PC-3 (cell line): Measurements from ENCODE around the gene RAB20. TPM values are rescaled to one million over a fixed set of nuclear protein-coding genes. Genes with fewer than 3 reads are reported as not detected.
"Not testable (repeated sequence)": the region's sequence is repeated elsewhere in the genome, so short reads cannot be mapped to it uniquely, and the experiment has no call there.

Experiments
- ATAC-seq: fragments of 200-7000 bp; cut with Tn5 transposase; 2 replicates; pipeline ENCODE4 v1.9.1; 2020; ENCODE audit warnings: mild to moderate bottlenecking, moderate library complexity
- BruUV-seq: library from RNA; stranded (reverse); fragments of 400-500 nt; replicated peaks from 2 replicates; lab custom pipeline; 2021; lab: Mats Ljungman, UMichigan
- CTCF ChIA-PET: fragments of 300-600 bp; sonication (Branson Sonifier 250); formaldehyde crosslinking; loops from one replicate; lab custom pipeline; 2022; ENCODE audit warnings: antibody characterized with exemption; lab: Charles Lee
- POLR2A ChIA-PET: fragments of 300-600 bp; sonication (Branson Sonifier 250); formaldehyde crosslinking; loops from one replicate; lab custom pipeline; 2022; ENCODE audit warnings: antibody characterized with exemption; ENCODE audit not compliant: unreplicated experiment; lab: Charles Lee
- DNase-seq: peaks from one replicate; pipeline ENCODE4 v3.0.0-alpha.2; 2015
- H2AFZ ChIP-seq: fragments of 300-600 bp; sonication (generic); 2 replicates; pipeline ENCODE4 v1.6.0; 2016; ENCODE audit warnings: antibody characterized with exemption, low read length
- H3F3A ChIP-seq: fragments of 300-600 bp; sonication (generic); one replicate; pipeline ENCODE4 v1.6.0; 2017; ENCODE audit warnings: antibody characterized with exemption, low read length, control low read depth, mild to moderate bottlenecking; ENCODE audit not compliant: unreplicated experiment
- H3K27ac ChIP-seq: fragments of 300-600 bp; sonication (generic); 2 replicates; pipeline ENCODE4 v1.5.1; 2016; ENCODE audit warnings: mild to moderate bottlenecking, low read length
- H3K27me3 ChIP-seq: fragments of 300-600 bp; sonication (generic); 2 replicates; pipeline ENCODE4 v1.6.1; 2016; ENCODE audit warnings: low read length, mixed read lengths
- H3K36me3 ChIP-seq: fragments of 300-600 bp; sonication (generic); 2 replicates; pipeline ENCODE4 v1.6.1; 2016; ENCODE audit warnings: low read depth, mixed run types, low read length, mixed read lengths
- H3K4me1 ChIP-seq: fragments of 300-600 bp; sonication (generic); 2 replicates; pipeline ENCODE4 v1.5.1; 2016; ENCODE audit warnings: low read length; ENCODE audit not compliant: insufficient read depth
- H3K4me2 ChIP-seq: fragments of 300-600 bp; sonication (generic); 2 replicates; pipeline ENCODE4 v1.6.0; 2016; ENCODE audit warnings: low read length
- H3K4me3 ChIP-seq: fragments of 300-600 bp; sonication (generic); 2 replicates; pipeline ENCODE4 v1.5.1; 2016; ENCODE audit warnings: mild to moderate bottlenecking, low read length, mixed read lengths
- H3K79me2 ChIP-seq: fragments of 300-600 bp; sonication (generic); 2 replicates; pipeline ENCODE4 v1.6.1; 2017; ENCODE audit warnings: low read length, mixed read lengths
- H3K9ac ChIP-seq: fragments of 300-600 bp; sonication (generic); 2 replicates; pipeline ENCODE4 v1.6.0; 2016; ENCODE audit warnings: mild to moderate bottlenecking, low read length
- H3K9me2 ChIP-seq: fragments of 300-600 bp; sonication (generic); replicated peaks from 2 replicates; pipeline ENCODE4 v1.6.1; 2016; ENCODE audit warnings: mixed run types, low read length, mixed read lengths
- H3K9me3 ChIP-seq: fragments of 300-600 bp; sonication (generic); 2 replicates; pipeline ENCODE4 v1.6.1; 2016; ENCODE audit warnings: low read length, mixed read lengths
- H4K20me1 ChIP-seq: fragments of 300-600 bp; sonication (generic); 2 replicates; pipeline ENCODE4 v1.6.1; 2016; ENCODE audit warnings: low read length, mixed read lengths
- CTCF ChIP-seq: fragments of 300-600 bp; sonication (generic); conservative IDR thresholded peaks from 2 replicates; pipeline ENCODE4 v1.5.1; 2017; ENCODE audit warnings: antibody characterized with exemption, low read depth, mild to moderate bottlenecking, low read length
- EZH2 ChIP-seq: fragments of 300-600 bp; sonication (generic); IDR thresholded peaks from one replicate; pipeline ENCODE4 v1.6.1; 2017; ENCODE audit warnings: antibody characterized with exemption, mild to moderate bottlenecking, low read length; ENCODE audit not compliant: unreplicated experiment
- EZH2phosphoT487 ChIP-seq: fragments of 300-600 bp; sonication (generic); IDR thresholded peaks from 2 replicates; pipeline ENCODE4 v1.6.1; 2018; ENCODE audit warnings: mild to moderate bottlenecking, antibody characterized with exemption, low read length, borderline replicate concordance
- intact Hi-C: fragments of 100-400 bp; cut with micrococcal nuclease; formaldehyde crosslinking; loops from 2 replicates; pipeline ENCODE4 v1.9.0; 2023
- total RNA-seq: library from RNA; depleted of rRNA; stranded (reverse); fragments of >200 nt; gene quantifications from 2 replicates; pipeline ENCODE4 v1.2.3, GENCODE V29; 2014

Gene RAB20
- total RNA-seq, 1 experiment from 2014 or later, result 22.9 TPM

GRCh38 chr13:110607675-110608224, 46.2 kb upstream of the RAB20 start:
- ATAC-seq, result no peak
- Histone ChIP-seq H3K9me2 (no peaks in the 10 kb centered on the region), H4K20me1 (no peaks in the 10 kb centered on the region), H3K4me2 (no peak overlapping the region), H2AFZ (no peak overlapping the region), H3K79me2 (no peaks in the 10 kb centered on the region), H3K27ac (no peak overlapping the region), H3F3A (no peaks in the 10 kb centered on the region), H3K4me3 (no peak overlapping the region), H3K9me3 (no peaks in the 10 kb centered on the region), H3K9ac (no peak overlapping the region), H3K36me3 (no peaks in the 10 kb centered on the region), H3K4me1 (peaks cover 18% of the 10 kb centered on the region), H3K27me3 (no peaks in the 10 kb centered on the region)
- TF ChIP-seq CTCF (no peak), EZH2 (no peak), EZH2phosphoT487 (no peak)
- ChIA-PET CTCF (no interaction called here), POLR2A (no interaction called here)
- no peak for DNase-seq
- BruUV-seq, result no TSS peak
- intact Hi-C loops, result no loop called here

- CTCF ChIA-PET, H3K36me3 ChIP-seq, H3K9me2 ChIP-seq, H4K20me1 ChIP-seq, H3F3A ChIP-seq, H3K79me2 ChIP-seq, H3K9me3 ChIP-seq, H3K27me3 ChIP-seq, ATAC-seq, DNase-seq, H2AFZ ChIP-seq, BruUV-seq, H3K27ac ChIP-seq, intact Hi-C loops, H3K9ac ChIP-seq, H3K4me2 ChIP-seq, POLR2A ChIA-PET, H3K4me3 ChIP-seq: not testable (repeated sequence)
- peaks cover 13% of the 10 kb centered on the region for H3K4me1 ChIP-seq
These were observed 44.8 kb upstream of the RAB20 start for GRCh38 chr13:110606281-110606680.

DNA sequence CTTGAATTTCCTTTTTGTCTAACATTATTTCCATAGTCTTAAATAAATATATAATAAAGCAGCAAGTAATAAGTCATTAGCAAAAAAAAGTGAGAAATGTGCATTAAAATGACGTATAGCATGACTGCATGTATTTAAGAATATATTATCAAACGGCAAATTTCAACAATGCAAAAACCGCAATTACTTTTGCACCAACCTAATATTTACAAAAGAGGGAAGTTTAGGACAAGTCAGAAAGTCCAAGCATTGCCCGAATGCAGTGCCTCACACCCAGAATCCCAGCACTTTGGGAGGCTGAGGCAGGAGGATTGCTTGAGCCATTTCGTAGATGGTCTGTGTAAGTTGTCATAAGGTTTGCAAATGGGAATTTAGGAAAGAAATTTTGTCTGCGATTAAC, 43.6 kb upstream of the RAB20 start:
- Histone ChIP-seq H3K9me2 (no peaks in the 10 kb centered on the region), H3K4me1 (peaks cover 5% of the 10 kb centered on the region), H4K20me1 (no peaks in the 10 kb centered on the region), H3K4me3 (no peak overlapping the region), H3K27ac (no peak overlapping the region), H3K36me3 (no peaks in the 10 kb centered on the region), H3K79me2 (no peaks in the 10 kb centered on the region), H3K27me3 (no peaks in the 10 kb centered on the region), H2AFZ (no peak overlapping the region), H3F3A (no peaks in the 10 kb centered on the region), H3K4me2 (no peak overlapping the region), H3K9ac (no peak overlapping the region), H3K9me3 (no peaks in the 10 kb centered on the region)
- TF ChIP-seq CTCF, result no peak
- TF ChIP-seq EZH2, result no peak
- no peak for TF ChIP-seq EZH2phosphoT487
- no peak for DNase-seq
- ChIA-PET CTCF (no interaction called here), POLR2A (no interaction called here)
- intact Hi-C loops, result no loop called here
- no TSS peak for BruUV-seq
- no peak for ATAC-seq
